HG02623 (cell line): ENCODE results near the gene C15orf39.

Experiments used
- ATAC-seq: cut with Tn5 transposase; IDR thresholded peaks from one replicate; pipeline ENCODE4 v1.9.1; 2021; ENCODE audit warnings: moderate library complexity; ENCODE audit not compliant: unreplicated experiment

C15orf39 gene

DNA sequence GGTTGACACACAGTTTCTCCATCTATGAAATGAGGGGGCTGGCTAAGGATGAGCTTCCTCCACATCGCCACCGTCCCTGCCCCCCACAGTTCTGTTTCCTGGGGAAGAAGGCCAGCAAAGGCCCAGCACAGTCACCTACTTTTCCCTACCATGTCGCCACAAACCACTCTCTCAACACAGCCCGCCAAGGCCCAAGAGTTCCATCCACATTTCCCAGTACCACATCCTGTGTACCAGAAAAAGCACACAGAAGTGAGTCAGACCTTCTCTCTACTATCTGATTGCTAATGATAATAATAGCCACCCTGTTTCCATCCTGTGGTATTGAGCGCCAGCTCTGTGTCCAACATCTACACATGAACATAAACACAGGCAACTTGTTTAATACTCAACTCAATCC is 30.3 kb upstream of the C15orf39 start:
- ATAC-seq, result no peak

- no peak for ATAC-seq
Observed at GRCh38 chr15:75172284-75172820, 29.3 kb upstream of the C15orf39 start.

- no peak for ATAC-seq
Observed at GRCh38 chr15:75174102-75174501, 27.6 kb upstream of the C15orf39 start.

- no peak for ATAC-seq
Observed at GRCh38 chr15:75174729-75175128, 27.0 kb upstream of the C15orf39 start.

DNA sequence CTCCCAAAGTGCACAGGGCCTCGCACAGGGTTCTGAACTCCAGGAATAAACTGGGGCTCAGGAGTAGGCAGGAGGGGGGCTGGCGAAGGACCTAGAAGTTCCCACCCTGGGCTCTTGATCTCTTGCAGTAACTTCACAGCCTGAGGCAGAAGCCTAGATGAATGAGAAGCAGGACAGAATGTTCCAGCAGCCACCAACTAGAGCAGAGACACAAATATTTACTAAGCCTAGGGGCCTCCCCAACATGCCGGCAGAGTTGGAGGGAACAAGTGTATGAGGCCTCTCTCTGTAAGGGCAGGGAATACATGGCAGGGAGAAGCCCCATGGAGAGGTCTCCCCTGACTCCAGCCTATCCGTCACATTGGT is 25.3 kb upstream of the C15orf39 start:
- ATAC-seq, result no peak

DNA sequence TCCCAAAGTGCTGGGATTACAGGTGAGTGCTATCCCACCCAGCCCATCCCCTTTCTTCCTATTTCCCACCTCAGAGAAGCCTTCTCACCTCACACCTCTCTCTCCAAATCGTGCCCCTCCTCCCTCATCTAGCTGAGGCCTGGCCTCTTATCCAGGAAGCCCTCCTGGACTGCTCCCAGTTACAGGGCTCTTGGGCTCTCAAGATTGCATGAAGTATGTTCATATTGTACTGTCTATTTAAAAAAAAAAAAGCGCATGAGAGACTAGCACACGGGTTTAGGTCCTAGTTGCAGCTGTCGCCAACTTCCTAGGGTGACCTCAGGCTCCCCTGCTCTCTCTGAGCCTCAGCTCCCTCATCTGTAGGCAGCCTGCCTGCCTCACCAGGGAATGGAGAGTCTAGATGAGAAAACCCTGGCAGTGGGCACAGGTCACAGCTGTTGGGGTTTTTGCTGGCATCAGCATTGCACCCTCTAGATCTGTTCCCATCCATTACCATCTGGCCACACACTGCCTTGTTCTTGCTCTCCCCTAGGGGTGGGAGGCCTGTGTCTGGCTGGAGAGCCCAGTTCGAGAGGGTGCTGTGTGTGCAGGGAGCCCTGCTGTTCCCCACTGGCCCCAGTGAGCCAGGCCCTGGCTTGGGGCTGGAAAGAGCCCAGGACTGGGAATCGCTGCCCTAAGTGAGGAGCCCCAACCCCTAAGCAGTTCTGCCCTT is 24.2 kb upstream of the C15orf39 start:
- no peak for ATAC-seq

DNA sequence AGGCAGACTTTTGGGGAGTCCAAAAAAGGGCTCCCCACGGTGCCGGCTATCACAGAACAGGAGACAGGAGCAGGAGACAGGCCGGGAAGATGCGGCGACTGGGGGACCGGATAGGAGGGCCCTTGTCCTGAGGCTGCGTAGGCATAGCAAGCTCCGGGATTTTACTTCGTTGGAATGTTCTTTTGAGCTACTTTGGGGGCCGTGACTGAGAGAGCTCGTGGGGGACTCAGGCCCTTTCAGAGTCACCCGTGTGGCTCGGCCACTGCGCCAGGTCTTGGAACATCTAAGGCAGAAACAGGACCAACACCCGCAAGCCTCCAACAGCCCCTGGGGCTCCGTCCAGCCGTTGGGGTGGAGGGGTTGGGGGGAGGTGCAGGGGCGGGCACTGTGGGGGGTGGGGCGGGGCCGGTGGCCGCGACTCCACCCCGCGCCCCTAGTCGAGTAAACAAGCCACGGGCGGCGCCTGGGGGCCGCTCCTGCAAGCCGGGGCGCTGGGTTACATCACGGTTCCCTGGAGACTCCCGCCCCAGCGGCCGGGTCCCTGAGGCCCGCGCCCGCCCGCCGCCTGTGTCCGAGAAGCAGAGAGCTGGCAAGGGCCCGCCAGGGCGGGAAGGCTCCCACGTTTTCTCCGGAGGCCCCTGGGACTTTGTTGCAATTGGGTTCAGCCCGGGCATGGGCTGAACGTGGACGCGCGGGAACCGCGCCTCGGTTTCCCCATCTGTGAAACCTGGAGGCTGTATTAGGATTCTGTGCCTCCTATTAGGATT is 23.3 kb upstream of the C15orf39 start:
- no peak for ATAC-seq

DNA sequence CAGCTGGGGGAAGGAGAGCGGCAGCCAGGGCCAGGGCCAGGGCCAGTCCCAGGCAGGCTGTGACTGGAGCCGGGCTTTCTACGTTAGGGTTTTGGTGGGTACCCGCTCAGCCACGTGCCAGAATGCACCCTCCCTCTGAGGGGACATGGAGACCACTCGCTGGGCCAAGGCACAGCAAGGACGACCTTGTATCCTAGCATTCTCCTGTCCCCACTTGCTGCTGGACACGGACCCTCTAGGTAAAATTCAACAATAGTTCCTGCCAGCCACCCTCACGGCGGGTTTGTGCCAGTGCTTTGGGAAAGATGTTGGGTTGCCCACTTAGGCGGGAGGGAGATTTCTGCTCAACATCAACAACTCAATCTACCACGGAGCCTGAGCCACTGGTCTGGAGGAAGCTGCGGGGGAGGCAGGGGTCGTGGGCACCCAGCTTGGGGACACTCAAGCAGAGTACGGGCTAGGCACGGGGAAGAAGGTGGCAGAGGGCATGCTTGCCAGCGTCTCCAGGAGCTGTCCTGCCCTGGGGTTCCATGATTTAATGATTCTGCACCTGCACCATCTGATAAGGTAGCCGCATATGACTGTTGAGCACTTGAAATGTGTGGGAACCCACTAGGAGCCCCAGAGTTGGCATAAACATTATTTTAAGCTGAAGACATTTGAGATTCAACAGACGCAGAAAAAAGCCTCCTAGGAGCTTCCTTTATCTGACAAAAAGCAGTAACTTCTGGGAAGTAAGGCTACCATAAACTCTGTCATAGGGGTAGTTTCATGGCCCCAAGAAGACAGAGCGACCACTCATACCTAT is 22.5 kb upstream of the C15orf39 start:
- no peak for ATAC-seq

DNA sequence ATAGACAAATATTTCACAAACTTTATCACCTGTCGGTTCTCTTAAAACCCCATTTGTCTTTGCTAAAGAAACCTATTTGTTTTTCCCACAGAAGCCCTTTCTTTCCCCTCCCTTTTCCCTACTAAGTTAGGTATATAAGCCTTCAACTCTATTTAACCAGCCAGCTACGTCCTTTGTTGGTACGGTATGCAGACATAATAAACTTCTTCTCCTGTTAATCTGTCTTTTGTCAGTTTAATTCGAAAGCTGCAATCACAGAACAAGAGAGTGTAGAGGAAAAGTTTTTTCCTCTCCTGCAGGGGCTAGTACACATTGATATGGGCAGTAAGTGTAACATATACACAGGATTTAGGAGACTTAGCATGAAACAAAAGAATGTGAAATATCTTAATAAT is 21.9 kb upstream of the C15orf39 start:
- ATAC-seq, result no peak

DNA sequence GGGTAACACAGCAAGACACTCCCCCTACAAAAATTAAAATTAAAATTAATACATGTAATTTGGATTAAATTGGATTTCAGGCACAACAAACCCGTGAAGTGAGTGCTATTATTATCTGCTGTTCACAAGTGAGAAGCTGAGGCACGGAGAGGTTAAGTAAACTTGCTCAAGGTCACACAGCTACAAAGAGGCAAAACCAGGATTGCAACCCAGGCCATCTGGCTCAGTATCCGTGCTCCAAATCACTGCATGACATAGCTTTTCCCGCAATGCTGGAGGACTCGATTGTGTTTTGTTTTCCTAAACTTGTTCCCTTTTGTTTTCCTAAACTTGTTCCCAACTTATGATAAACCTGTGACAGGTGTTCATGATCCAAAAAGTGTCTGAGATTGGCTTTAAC is 19.9 kb upstream of the C15orf39 start:
- ATAC-seq, result no peak

DNA sequence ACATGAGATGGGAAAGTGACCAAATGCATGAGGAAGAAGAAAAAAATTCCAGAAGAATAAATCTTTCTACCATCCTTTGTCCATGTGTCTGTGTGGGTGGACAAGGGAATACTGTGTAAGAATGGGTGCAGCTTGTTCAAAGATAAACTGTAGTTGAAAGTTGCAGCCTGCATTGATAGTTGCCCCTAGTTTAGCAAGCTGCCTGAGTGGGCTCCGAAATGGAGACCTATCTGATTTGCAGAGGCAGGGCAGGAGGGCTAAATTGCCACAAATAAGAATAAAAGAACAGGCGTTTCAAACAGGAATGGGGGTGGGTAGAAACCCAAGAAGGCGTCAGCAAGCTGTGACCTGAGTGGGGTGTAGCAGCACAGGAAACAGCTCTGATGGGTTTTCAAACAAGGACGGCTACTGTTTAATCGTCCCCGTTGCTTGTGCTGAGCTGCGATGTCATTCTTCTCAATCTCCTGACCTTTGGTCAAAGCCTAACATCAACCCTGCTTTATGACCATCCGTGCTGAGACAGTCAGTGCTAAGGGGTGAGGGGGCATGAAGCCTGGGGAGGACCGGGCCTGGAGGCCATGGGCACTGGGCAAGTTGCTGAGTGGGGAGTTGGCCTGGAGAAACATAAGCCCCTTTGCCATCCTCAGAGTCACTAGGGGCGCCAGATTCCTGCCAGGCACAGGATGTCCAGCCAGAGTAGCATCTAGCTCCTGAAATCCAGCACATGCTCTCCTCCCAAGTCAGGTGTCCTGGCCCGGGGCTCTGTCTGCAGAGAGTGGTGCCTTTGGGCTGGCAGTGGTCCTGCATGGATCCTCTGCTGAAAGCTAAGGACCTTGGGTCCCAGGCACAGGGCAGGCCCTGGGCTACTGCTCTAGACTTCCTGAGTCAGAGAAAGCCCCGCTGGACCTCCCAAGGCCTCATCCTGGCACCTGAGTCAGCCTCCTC is 19.2 kb upstream of the C15orf39 start:
- ATAC-seq, result no peak

- no peak for ATAC-seq
Observed at GRCh38 chr15:75185271-75186029, 16.2 kb upstream of the C15orf39 start.

DNA sequence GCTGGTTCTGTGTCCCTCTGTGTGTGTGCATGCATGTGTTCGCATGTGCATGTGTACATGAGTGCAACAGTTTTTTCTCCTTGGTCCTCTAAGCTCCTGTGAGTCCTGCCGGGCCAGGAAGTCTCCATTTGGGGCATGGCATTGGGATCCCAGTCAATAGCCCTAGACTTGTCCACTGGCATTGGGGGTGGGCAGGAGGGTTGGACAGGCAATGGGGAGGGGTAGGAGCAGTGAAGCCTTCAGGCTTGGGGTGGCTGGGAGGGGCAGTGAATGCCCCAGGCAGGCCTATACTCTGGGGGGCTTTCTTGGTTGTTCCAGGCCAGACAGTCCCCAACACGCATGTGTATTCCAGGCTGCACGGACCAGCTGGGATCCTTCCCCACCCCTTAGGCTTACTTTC is 15.6 kb upstream of the C15orf39 start:
- no peak for ATAC-seq

DNA sequence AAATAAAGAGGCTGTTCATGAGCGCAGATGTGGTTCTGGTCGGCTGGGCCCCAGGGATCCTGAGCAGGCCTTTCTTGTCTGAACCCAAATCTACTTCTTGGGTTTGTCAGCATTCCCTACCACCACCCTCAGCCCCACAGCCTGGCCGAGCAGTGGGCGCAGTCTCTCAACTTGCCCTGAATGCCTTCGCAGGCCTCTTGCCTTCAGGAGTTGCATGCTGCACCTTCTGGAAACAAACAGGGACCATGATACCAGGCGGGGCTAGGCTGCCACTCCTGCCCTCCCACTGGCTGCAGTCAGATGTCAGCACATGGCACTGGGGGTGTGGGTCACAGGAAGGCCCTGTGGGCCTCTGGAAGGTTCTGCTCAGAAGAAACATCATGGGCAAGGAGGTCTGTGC is 13.2 kb upstream of the C15orf39 start:
- no peak for ATAC-seq

DNA sequence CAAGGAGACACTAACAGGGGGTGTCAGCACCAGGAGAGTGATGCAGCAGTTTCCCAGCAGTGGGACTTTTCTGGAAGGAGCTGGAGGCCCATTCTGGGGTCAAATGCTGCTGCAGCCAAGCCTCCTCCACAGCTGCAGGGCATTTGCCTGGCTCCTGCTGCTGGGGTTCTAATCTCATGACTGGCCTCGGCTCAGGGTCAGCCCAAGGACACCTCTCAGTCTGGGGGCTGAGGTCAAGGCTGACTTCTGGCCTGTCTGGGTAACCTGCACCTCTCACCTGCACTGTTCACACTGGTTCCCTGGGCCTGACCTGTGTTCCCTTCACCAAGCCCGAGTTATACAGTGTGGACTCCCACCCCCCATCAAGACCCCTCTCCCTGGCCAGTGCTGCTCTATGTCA is 10.4 kb upstream of the C15orf39 start:
- no peak for ATAC-seq

DNA sequence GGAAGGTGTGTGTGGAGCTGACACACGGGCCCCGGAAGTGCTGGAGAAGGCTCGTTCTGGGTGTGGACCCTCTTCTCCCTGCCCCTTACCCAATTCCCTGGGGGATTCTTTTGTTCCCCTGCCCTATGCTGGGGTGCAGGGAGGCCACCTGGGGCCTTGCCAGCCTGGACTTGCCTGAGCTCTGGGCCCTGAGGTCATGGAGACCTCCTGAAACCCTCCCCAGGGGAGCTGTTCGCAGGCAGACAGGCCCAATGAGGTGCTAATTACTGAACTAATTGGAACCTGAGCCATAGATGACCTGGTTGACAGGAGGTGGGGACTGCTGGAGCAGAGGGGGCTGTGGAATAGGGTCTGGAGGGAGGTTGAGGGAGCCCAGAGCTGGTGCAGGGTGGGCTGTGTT is 9.4 kb upstream of the C15orf39 start:
- no peak for ATAC-seq

GRCh38 chr15:75193272-75193671 is 8.4 kb upstream of the C15orf39 start:
- ATAC-seq, result no peak

GRCh38 chr15:75193976-75194375 is 7.7 kb upstream of the C15orf39 start:
- no peak for ATAC-seq

DNA sequence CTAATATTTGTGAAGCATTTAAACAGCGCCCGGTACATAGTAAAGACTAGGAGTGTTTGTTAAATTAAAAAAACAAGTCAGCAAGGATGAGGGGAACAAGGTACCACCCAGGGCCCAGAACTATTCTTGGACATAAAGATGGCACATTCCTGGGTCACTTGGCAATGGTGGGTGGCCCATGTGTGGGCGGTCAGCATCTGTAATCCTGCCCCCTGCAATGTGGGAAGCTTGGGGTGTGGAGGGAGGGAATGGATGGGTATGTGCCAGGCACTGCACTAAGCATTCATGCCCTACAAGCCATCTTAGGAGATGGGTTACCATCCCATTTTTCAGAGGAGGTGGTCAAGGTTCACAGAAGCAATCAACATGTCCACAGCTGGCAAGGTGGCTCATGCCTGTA is 7.3 kb upstream of the C15orf39 start:
- ATAC-seq, result no peak
